ENCODE results near the gene VTCN1.
"Not testable (repeated sequence)": the region's sequence is repeated elsewhere in the genome, so short reads cannot be mapped to it uniquely, and the experiment has no call there.

The VTCN1 gene

GRCh38 chr1:117123274-117123673 is 87.5 kb downstream of the VTCN1 start:
- no peak for DNase-seq (ENCODE audit: low spot score)

GRCh38 chr1:117122330-117123025 is 88.2 kb downstream of the VTCN1 start:
- DNase-seq (ENCODE audit: low spot score) = no peak

- DNase-seq (ENCODE audit: low spot score) = peak; percentile 89
Observed at GRCh38 chr1:117121589-117122329, 89.0 kb downstream of the VTCN1 start, which contains the start of gene TRIM45. Gene TRIM45, minus strand, starts transcription at chr1:117121749. Its CDS starts 548 bp downstream, at chr1:117121201.

- DNase-seq (ENCODE audit: low spot score) = no peak
Observed at GRCh38 chr1:117120774-117121588, 89.7 kb downstream of the VTCN1 start.

- not testable (repeated sequence) for DNase-seq (ENCODE audit: low spot score)
Observed at GRCh38 chr1:117119144-117119543, 91.6 kb downstream of the VTCN1 start.

- no peak for DNase-seq (ENCODE audit: low spot score)
Observed at GRCh38 chr1:117118137-117118536, 92.6 kb downstream of the VTCN1 start.

GRCh38 chr1:117117697-117118096 is 93.0 kb downstream of the VTCN1 start:
- no peak for DNase-seq (ENCODE audit: low spot score)

- DNase-seq (ENCODE audit: low spot score) = no peak
Observed at GRCh38 chr1:117116784-117117130, 94.0 kb downstream of the VTCN1 start.

GRCh38 chr1:117116090-117116783 is 94.5 kb downstream of the VTCN1 start:
- DNase-seq (ENCODE audit: low spot score) = no peak

GRCh38 chr1:117114877-117115276 is 95.8 kb downstream of the VTCN1 start:
- no peak for DNase-seq (ENCODE audit: low spot score)

GRCh38 chr1:117113199-117113598 is 97.5 kb downstream of the VTCN1 start:
- no peak for DNase-seq (ENCODE audit: low spot score)

GRCh38 chr1:117112047-117112717 is 98.5 kb downstream of the VTCN1 start:
- no peak for DNase-seq (ENCODE audit: low spot score)

GRCh38 chr1:117110774-117111173 is 100.0 kb downstream of the VTCN1 start:
- no peak for DNase-seq (ENCODE audit: low spot score)

GRCh38 chr1:117107364-117107763 is 103.4 kb downstream of the VTCN1 start:
- no peak for DNase-seq (ENCODE audit: low spot score)

- no peak for DNase-seq (ENCODE audit: low spot score)
Observed at GRCh38 chr1:117106478-117106877, 104.2 kb downstream of the VTCN1 start.

GRCh38 chr1:117105722-117106121 is 105.0 kb downstream of the VTCN1 start:
- DNase-seq (ENCODE audit: low spot score) = no peak

GRCh38 chr1:117104986-117105385 is 105.7 kb downstream of the VTCN1 start:
- DNase-seq (ENCODE audit: low spot score) = no peak

GRCh38 chr1:117101858-117102257 is 108.9 kb downstream of the VTCN1 start:
- DNase-seq (ENCODE audit: low spot score) = not testable (repeated sequence)

GRCh38 chr1:117101334-117101733 is 109.4 kb downstream of the VTCN1 start:
- DNase-seq (ENCODE audit: low spot score) = no peak

- DNase-seq (ENCODE audit: low spot score) = no peak
Observed at GRCh38 chr1:117098287-117098890, 112.3 kb downstream of the VTCN1 start.

GRCh38 chr1:117097443-117097842 is 113.3 kb downstream of the VTCN1 start:
- DNase-seq (ENCODE audit: low spot score) = no peak
